ENCODE measurements around the gene C10orf95.
"Not testable (repeated sequence)": the region's sequence is repeated elsewhere in the genome, so short reads cannot be mapped to it uniquely, and the experiment has no call there.

Gene C10orf95

GRCh38 chr10:102463983-102464382, 12.6 kb upstream of the C10orf95 start:
- no peak for DNase-seq

GRCh38 chr10:102462512-102463054, 11.2 kb upstream of the C10orf95 start:
- no peak for DNase-seq

- DNase-seq, result peak; percentile 66
Observed at GRCh38 chr10:102461187-102462054, 10.1 kb upstream of the C10orf95 start.

GRCh38 chr10:102460836-102461186, 9.5 kb upstream of the C10orf95 start:
- DNase-seq, result no peak

- no peak for DNase-seq
Observed at GRCh38 chr10:102458656-102459055, 7.3 kb upstream of the C10orf95 start.

GRCh38 chr10:102457591-102458150, 6.3 kb upstream of the C10orf95 start:
- DNase-seq, result peak; percentile 83

GRCh38 chr10:102455893-102456471, 4.6 kb upstream of the C10orf95 start:
- no peak for DNase-seq

- DNase-seq, result not testable (repeated sequence)
Observed at GRCh38 chr10:102454662-102455487, 3.5 kb upstream of the C10orf95 start.

- no peak for DNase-seq
Observed at GRCh38 chr10:102453502-102453901, 2.2 kb upstream of the C10orf95 start.

- DNase-seq, result no peak
Observed at GRCh38 chr10:102452672-102453340, 1.5 kb upstream of the C10orf95 start.

GRCh38 chr10:102450374-102451104, 804 bp downstream of the C10orf95 start:
- no peak for DNase-seq

- DNase-seq, result no peak
Observed at GRCh38 chr10:102450124-102450373, 1.3 kb downstream of the C10orf95 start.

- peak; percentile 74 for DNase-seq
Observed at GRCh38 chr10:102449321-102450123, 1.8 kb downstream of the C10orf95 start.

GRCh38 chr10:102444851-102445250, 6.5 kb downstream of the C10orf95 start:
- DNase-seq, result no peak

- no peak for DNase-seq
Observed at GRCh38 chr10:102438374-102438773, 13.0 kb downstream of the C10orf95 start.

- no peak for DNase-seq
Observed at GRCh38 chr10:102437515-102437914, 13.8 kb downstream of the C10orf95 start.

GRCh38 chr10:102436312-102436711, 15.0 kb downstream of the C10orf95 start:
- DNase-seq, result no peak

- DNase-seq, result no peak
Observed at GRCh38 chr10:102435529-102436233, 15.7 kb downstream of the C10orf95 start.

GRCh38 chr10:102435133-102435497, 16.2 kb downstream of the C10orf95 start:
- no peak for DNase-seq

- DNase-seq, result no peak
Observed at GRCh38 chr10:102434394-102435132, 16.8 kb downstream of the C10orf95 start.
